K562 (cell line): ENCODE results near the gene ARSA. TPM values are rescaled to one million over a fixed set of nuclear protein-coding genes. Genes with fewer than 3 reads are reported as not detected.
A peak's percentile ranks its signal among the peaks of the same experiment; 100 is the strongest.

Experiments used
- ATAC-seq: fragments of 200-7000 bp; cut with Tn5 transposase; 3 replicates; pipeline ENCODE4 v1.9.1; 2020; ENCODE audit warnings: moderate library complexity
- BruUV-seq: library from RNA; stranded (reverse); fragments of 400-500 nt; replicated peaks from 2 replicates; lab custom pipeline; 2021; lab: Mats Ljungman, UMichigan
- CTCF ChIA-PET: fragments of 300-600 bp; formaldehyde crosslinking; extraction: SDS; loops from one replicate; lab custom pipeline; 2021; ENCODE audit warnings: low intra/inter-chr PET ratio; lab: Yijun Ruan, JAX
- POLR2A ChIA-PET: fragments of 300-600, 350-650 bp; sonication (Branson Sonifier 250); formaldehyde crosslinking; extraction: SDS; loops from one replicate; lab custom pipeline; 2021; ENCODE audit warnings: antibody characterized with exemption, inconsistent platforms; lab: Yijun Ruan, JAX
- DNase-seq, 4 experiments: peaks; one replicate each; pipeline versions ENCODE4 v3.0.0 to v3.0.0-alpha.2; 2011 to 2018; ENCODE audit warnings: low spot score in 3 of 4, mixed read lengths in 3 of 4; ENCODE audit errors: extremely low read depth in 1 of 4
- FAIRE-seq: peaks from 2 replicates; lab custom pipeline; 2011; peaks lifted over from hg19 to GRCh38; lab: Jason Lieb, UNC
- H2AFZ ChIP-seq: 2 replicates; pipeline ENCODE4 v1.6.0; 2011; ENCODE audit warnings: low read depth, low read length, control low read depth, inconsistent platforms
- H3K27ac ChIP-seq: fragments of 200-600 bp; 3 replicates; pipeline ENCODE4 v1.8.0; 2011; ENCODE audit warnings: low read depth, mild to moderate bottlenecking, control low read depth, inconsistent platforms, low read length, moderate library complexity, mixed read lengths; ENCODE audit errors: extremely low read depth
- H3K27me3 ChIP-seq, 2 experiments: fragments of 300-600 bp in 1 of 2; 2 replicates in 1 of 2; 3 replicates in 1 of 2; pipeline versions ENCODE4 v1.6.0 to v1.8.0; 2011; ENCODE audit warnings: inconsistent platforms in 2 of 2, low read length in 2 of 2, mild to moderate bottlenecking in 1 of 2, mixed read lengths in 1 of 2, moderate library complexity in 1 of 2; ENCODE audit not compliant: control insufficient read depth in 2 of 2, insufficient read depth in 2 of 2
- H3K36me3 ChIP-seq: fragments of 300-600 bp; 3 replicates; pipeline ENCODE4 v1.8.0; 2011; ENCODE audit warnings: mild to moderate bottlenecking, low read length, inconsistent platforms; ENCODE audit not compliant: control insufficient read depth, insufficient read depth
- H3K4me1 ChIP-seq, 2 experiments: fragments of 200-600 bp in 1 of 2; replicated peaks in 1 of 2; 2 replicates in 1 of 2; 3 replicates in 1 of 2; pipeline versions ENCODE4 v1.5.1 to v1.8.0; 2011; ENCODE audit warnings: inconsistent platforms in 2 of 2, low read length in 2 of 2, mild to moderate bottlenecking in 1 of 2, mixed read lengths in 1 of 2, moderate library complexity in 1 of 2; ENCODE audit not compliant: control insufficient read depth in 2 of 2, insufficient read depth in 2 of 2
- H3K4me2 ChIP-seq: 2 replicates; pipeline ENCODE4 v1.6.1; 2011; ENCODE audit warnings: low read length, control low read depth, inconsistent platforms, mixed read lengths; ENCODE audit not compliant: insufficient read depth
- H3K4me3 ChIP-seq: fragments of 200-600 bp; sonication (generic), shearing (Covaris generic); 2 replicates; pipeline ENCODE4 v1.5.1; 2016; ENCODE audit warnings: control low read depth, inconsistent platforms
- H3K79me2 ChIP-seq: fragments of 200-600 bp; 3 replicates; pipeline ENCODE4 v1.8.0; 2011; ENCODE audit warnings: low read length, inconsistent platforms; ENCODE audit not compliant: control insufficient read depth, insufficient read depth
- H3K9ac ChIP-seq, 2 experiments: 2 replicates each; pipeline versions ENCODE4 v1.6.0 to v1.6.1; 2011; ENCODE audit warnings: low read depth in 2 of 2, low read length in 2 of 2, control low read depth in 1 of 2, inconsistent platforms in 1 of 2, mild to moderate bottlenecking in 1 of 2, mixed read lengths in 1 of 2; ENCODE audit not compliant: insufficient read depth in 1 of 2
- H3K9me1 ChIP-seq: one replicate; pipeline ENCODE4 v1.6.0; 2011; ENCODE audit warnings: inconsistent platforms, mild to moderate bottlenecking, low read length, moderate library complexity; ENCODE audit not compliant: control insufficient read depth, insufficient read depth
- H3K9me3 ChIP-seq: replicated peaks from 2 replicates; pipeline ENCODE4 v1.5.1; 2011; ENCODE audit warnings: low read depth, low read length, inconsistent platforms; ENCODE audit not compliant: control insufficient read depth, insufficient read depth
- H4K20me1 ChIP-seq: replicated peaks from 2 replicates; pipeline ENCODE4 v1.6.1; 2011; ENCODE audit warnings: low read length, inconsistent platforms, mixed read lengths; ENCODE audit not compliant: control insufficient read depth, insufficient read depth
- CBFA2T2 ChIP-seq: fragments of 450-650 bp; conservative IDR thresholded peaks from 2 replicates; pipeline ENCODE4 v1.6.1; 2017; ENCODE audit warnings: mild to moderate bottlenecking
- L3MBTL2 ChIP-seq: fragments of 450-650 bp; IDR thresholded peaks from 2 replicates; pipeline ENCODE4 v1.6.1; 2016; ENCODE audit warnings: mild to moderate bottlenecking, moderate library complexity
- LCOR ChIP-seq: sonication (generic); formaldehyde crosslinking; IDR thresholded peaks from 2 replicates; pipeline ENCODE4 v1.8.0; 2022; ENCODE audit warnings: mild to moderate bottlenecking, missing genetic modification reagents
- POLR2H ChIP-seq: IDR thresholded peaks from 2 replicates; pipeline ENCODE4 v1.6.1; 2016; ENCODE audit warnings: missing genetic modification characterization, low read depth, mild to moderate bottlenecking, control low read depth, missing compliant biosample characterization, moderate library complexity
- RBM25 ChIP-seq: fragments of 200-400 bp; formaldehyde crosslinking; IDR thresholded peaks from 2 replicates; pipeline ENCODE4 v1.6.1; 2018; ENCODE audit warnings: low read length, low read depth, moderate library complexity; ENCODE audit not compliant: severe bottlenecking
- SMARCE1 ChIP-seq: fragments of 450-650 bp; IDR thresholded peaks from 2 replicates; pipeline ENCODE4 v1.7.1; 2016; ENCODE audit warnings: mild to moderate bottlenecking
- ZNF174 ChIP-seq: fragments of 250-450 bp; sonication (Bioruptor Pico); IDR thresholded peaks from 2 replicates; pipeline ENCODE4 v1.4.0; 2020; ENCODE audit warnings: mild to moderate bottlenecking
- ZNF253 ChIP-seq: fragments of 250-450 bp; sonication (Bioruptor Pico); conservative IDR thresholded peaks from 2 replicates; pipeline ENCODE4 v1.6.1; 2021; ENCODE audit warnings: mild to moderate bottlenecking
- WGBS: fragments of 100-300 bp; shearing (Covaris generic); methylation state at CpG from one replicate; pipeline ENCODE4 v1.1.6; 2016; ENCODE audit warnings: low coverage, mixed read lengths; ENCODE audit not compliant: insufficient coverage; ENCODE audit errors: missing lambda C conversion rate; 5-methylcytosine and 5-hydroxymethylcytosine counted together
- in situ Hi-C: fragments of 300-500 bp; cut with MboI; formaldehyde crosslinking; loops from 4 replicates; pipeline ENCODE4 v1.15.0; 2018; ENCODE audit warnings: inconsistent platforms, mixed read lengths
- intact Hi-C: fragments of 100-400 bp; cut with micrococcal nuclease; formaldehyde crosslinking; loops from 2 replicates; pipeline ENCODE4 v1.14.2; 2022
- polyA plus RNA-seq, 8 experiments: library from polyadenylated mRNA; depleted of rRNA in 4 of 8; stranded (reverse) in 5 of 8; unstranded in 3 of 8; fragments of >200 nt; fragmentation: Nextera tagmentation in 2 of 8; fragmentation: Illumina TruSeq in 1 of 8; extraction: Ambion mirVana in 2 of 8; extraction: Trizol in 1 of 8; gene quantifications; 2 replicates each; pipeline versions ENCODE4 v1.2.1 to v1.2.3, GENCODE V29; 2011 to 2014; ENCODE audit warnings: inconsistent platforms in 1 of 8, missing spikeins in 1 of 8
- total RNA-seq, 7 experiments: library from RNA; depleted of rRNA in 6 of 7; stranded (reverse); fragments of >200 nt in 6 of 7; fragmentation: Illumina TruSeq in 2 of 7; extraction: Trizol in 2 of 7; gene quantifications; 2 replicates each; pipeline versions ENCODE4 v1.2.1 to v1.2.3, GENCODE V29; 2011 to 2021; ENCODE audit warnings: low replicate concordance in 1 of 7
- TF ChIP-seq, protein P1 (sequence below): fragments of 200-800 bp; sonication (Bioruptor generic); IDR thresholded peaks from 2 replicates; pipeline ENCODE4 v1.6.1; 2016; ENCODE audit warnings: missing genetic modification characterization, missing compliant biosample characterization

The ARSA gene
- total and polyA plus RNA-seq, 9 of the 15 experiments (the other 6 are each of a cell fraction or from before 2014, with no cell fraction given): 0.32 to 10.9 (median 1.8) TPM; not detected in 1

- no peaks in the 10 kb centered on the region for H3K9me3 ChIP-seq
- H3K4me3 ChIP-seq: peak overlapping the region; percentile 77
- no peak for TF ChIP-seq LCOR (CRISPR knock-in tag)
- no peak for TF ChIP-seq ZNF174 (CRISPR knock-in tag)
- no peak for TF ChIP-seq CBFA2T2
- TF ChIP-seq POLR2H (tag): no peak
- no peak for TF ChIP-seq ZNF253 (CRISPR knock-in tag)
- no peak for TF ChIP-seq L3MBTL2
- TF ChIP-seq RBM25: no peak
- TF ChIP-seq SMARCE1: no peak
- TF ChIP-seq, protein P1, sequence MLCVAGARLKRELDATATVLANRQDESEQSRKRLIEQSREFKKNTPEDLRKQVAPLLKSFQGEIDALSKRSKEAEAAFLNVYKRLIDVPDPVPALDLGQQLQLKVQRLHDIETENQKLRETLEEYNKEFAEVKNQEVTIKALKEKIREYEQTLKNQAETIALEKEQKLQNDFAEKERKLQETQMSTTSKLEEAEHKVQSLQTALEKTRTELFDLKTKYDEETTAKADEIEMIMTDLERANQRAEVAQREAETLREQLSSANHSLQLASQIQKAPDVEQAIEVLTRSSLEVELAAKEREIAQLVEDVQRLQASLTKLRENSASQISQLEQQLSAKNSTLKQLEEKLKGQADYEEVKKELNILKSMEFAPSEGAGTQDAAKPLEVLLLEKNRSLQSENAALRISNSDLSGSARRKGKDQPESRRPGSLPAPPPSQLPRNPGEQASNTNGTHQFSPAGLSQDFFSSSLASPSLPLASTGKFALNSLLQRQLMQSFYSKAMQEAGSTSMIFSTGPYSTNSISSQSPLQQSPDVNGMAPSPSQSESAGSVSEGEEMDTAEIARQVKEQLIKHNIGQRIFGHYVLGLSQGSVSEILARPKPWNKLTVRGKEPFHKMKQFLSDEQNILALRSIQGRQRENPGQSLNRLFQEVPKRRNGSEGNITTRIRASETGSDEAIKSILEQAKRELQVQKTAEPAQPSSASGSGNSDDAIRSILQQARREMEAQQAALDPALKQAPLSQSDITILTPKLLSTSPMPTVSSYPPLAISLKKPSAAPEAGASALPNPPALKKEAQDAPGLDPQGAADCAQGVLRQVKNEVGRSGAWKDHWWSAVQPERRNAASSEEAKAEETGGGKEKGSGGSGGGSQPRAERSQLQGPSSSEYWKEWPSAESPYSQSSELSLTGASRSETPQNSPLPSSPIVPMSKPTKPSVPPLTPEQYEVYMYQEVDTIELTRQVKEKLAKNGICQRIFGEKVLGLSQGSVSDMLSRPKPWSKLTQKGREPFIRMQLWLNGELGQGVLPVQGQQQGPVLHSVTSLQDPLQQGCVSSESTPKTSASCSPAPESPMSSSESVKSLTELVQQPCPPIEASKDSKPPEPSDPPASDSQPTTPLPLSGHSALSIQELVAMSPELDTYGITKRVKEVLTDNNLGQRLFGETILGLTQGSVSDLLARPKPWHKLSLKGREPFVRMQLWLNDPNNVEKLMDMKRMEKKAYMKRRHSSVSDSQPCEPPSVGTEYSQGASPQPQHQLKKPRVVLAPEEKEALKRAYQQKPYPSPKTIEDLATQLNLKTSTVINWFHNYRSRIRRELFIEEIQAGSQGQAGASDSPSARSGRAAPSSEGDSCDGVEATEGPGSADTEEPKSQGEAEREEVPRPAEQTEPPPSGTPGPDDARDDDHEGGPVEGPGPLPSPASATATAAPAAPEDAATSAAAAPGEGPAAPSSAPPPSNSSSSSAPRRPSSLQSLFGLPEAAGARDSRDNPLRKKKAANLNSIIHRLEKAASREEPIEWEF (CRISPR knock-in tag): no peak
- BruUV-seq: TSS peak; percentile 72
- ATAC-seq (no peak), DNase-seq (no peak), FAIRE-seq (no peak)
- H3K27ac ChIP-seq: no peak overlapping the region
- POLR2A ChIA-PET: interaction anchor here (0.6 kb wide), 1 partner anchor 423 kb away, joined by 3 read pairs; no protein-coding TSS in a partner anchor
- WGBS: 93% methylated on average over 13 of the region's 22 CpGs
- H4K20me1 ChIP-seq: no peaks in the 10 kb centered on the region
- no peaks in the 10 kb centered on the region for H3K27me3 ChIP-seq
- peak overlapping the region; percentile 92; the same call in 1 of the 2 replicates for H2AFZ ChIP-seq
- H3K4me2 ChIP-seq: peak overlapping the region; percentile 84
- peaks cover 14 to 31% of the 10 kb centered on the region in 2 experiments; a peak in 4 of 5 replicates for H3K4me1 ChIP-seq
- intact Hi-C loops: no loop called here
- in situ Hi-C loops: no loop called here
- no peaks in the 10 kb centered on the region for H3K9me1 ChIP-seq
- peak overlapping the region; percentile 93 to 97 for H3K9ac ChIP-seq
- CTCF ChIA-PET: no interaction called here
- no peaks in the 10 kb centered on the region; the same call in 2 of the 3 replicates for H3K36me3 ChIP-seq
- peaks cover 6% of the 10 kb centered on the region; the same call in 2 of the 3 replicates for H3K79me2 ChIP-seq
Measured at GRCh38 chr22:50581031-50581949, 46.7 kb downstream of the ARSA start.
